Neural progenitor cell (in vitro differentiated cells): ENCODE measurements around the gene RNF7. TPM values are rescaled to one million over a fixed set of nuclear protein-coding genes. Genes with fewer than 3 reads are reported as not detected.

ENCODE experiments used
- DNase-seq: peaks from one replicate; pipeline ENCODE4 v3.0.0-alpha.2; 2016; ENCODE audit warnings: low spot score
- H2AFZ ChIP-seq: fragments of 200-600 bp; sonication (generic); replicated peaks from 2 replicates; pipeline ENCODE4 v1.6.1; 2016; ENCODE audit warnings: antibody characterized with exemption
- H3F3A ChIP-seq: fragments of 200-600 bp; sonication (generic); 2 replicates; pipeline ENCODE4 v1.6.1; 2016; ENCODE audit warnings: antibody characterized with exemption, low read depth
- H3K27ac ChIP-seq: fragments of 200-600 bp; sonication (generic); 2 replicates; pipeline ENCODE4 v1.5.1; 2016; ENCODE audit warnings: mild to moderate bottlenecking
- H3K27me3 ChIP-seq: fragments of 200-600 bp; sonication (generic); 2 replicates; pipeline ENCODE4 v1.6.1; 2016; ENCODE audit warnings: mild to moderate bottlenecking, moderate library complexity
- H3K36me3 ChIP-seq: fragments of 200-600 bp; sonication (generic); 2 replicates; pipeline ENCODE4 v1.5.1; 2016
- H3K4me1 ChIP-seq: fragments of 200-600 bp; sonication (generic); 2 replicates; pipeline ENCODE4 v1.6.1; 2016; ENCODE audit warnings: mixed run types
- H3K4me2 ChIP-seq: fragments of 200-600 bp; sonication (generic); 2 replicates; pipeline ENCODE4 v1.6.1; 2016
- H3K4me3 ChIP-seq: fragments of 200-600 bp; sonication (generic); 2 replicates; pipeline ENCODE4 v1.5.1; 2016
- H3K79me2 ChIP-seq: fragments of 200-600 bp; sonication (generic); 2 replicates; pipeline ENCODE4 v1.6.1; 2016; ENCODE audit warnings: low read depth
- H3K9ac ChIP-seq: fragments of 200-600 bp; sonication (generic); 2 replicates; pipeline ENCODE4 v1.6.1; 2016
- H3K9me3 ChIP-seq: fragments of 200-600 bp; sonication (generic); 2 replicates; pipeline ENCODE4 v1.5.1; 2016; ENCODE audit warnings: low read depth
- H4K20me1 ChIP-seq: fragments of 200-600 bp; sonication (generic); 2 replicates; pipeline ENCODE4 v1.6.1; 2016; ENCODE audit warnings: low read depth
- H3K27ac Mint-ChIP-seq: 3 replicates; pipeline ENCODE4 v1.8.0; 2021; ENCODE audit warnings: mixed read lengths
- H3K27me3 Mint-ChIP-seq: 2 replicates; pipeline ENCODE4 v1.8.0; 2022; ENCODE audit warnings: low read depth, mild to moderate bottlenecking, inconsistent platforms, moderate library complexity, mixed read lengths; ENCODE audit not compliant: insufficient read depth
- H3K36me3 Mint-ChIP-seq: 3 replicates; pipeline ENCODE4 v1.8.0; 2021; ENCODE audit warnings: mixed read lengths
- H3K4me1 Mint-ChIP-seq: 3 replicates; pipeline ENCODE4 v1.8.0; 2021; ENCODE audit warnings: mixed read lengths
- H3K4me3 Mint-ChIP-seq: 3 replicates; pipeline ENCODE4 v1.8.0; 2021; ENCODE audit warnings: mild to moderate bottlenecking, moderate library complexity, mixed read lengths
- H3K9me3 Mint-ChIP-seq: 3 replicates; pipeline ENCODE4 v1.8.0; 2020; ENCODE audit warnings: mixed read lengths
- CTCF ChIP-seq: fragments of 200-600 bp; sonication (generic); IDR thresholded peaks from 2 replicates; pipeline ENCODE4 v1.5.1; 2017; ENCODE audit warnings: antibody characterized with exemption, mild to moderate bottlenecking
- EZH2 ChIP-seq: fragments of 200-600 bp; sonication (generic); IDR thresholded peaks from 2 replicates; pipeline ENCODE4 v1.6.1; 2017; ENCODE audit warnings: antibody characterized with exemption, mild to moderate bottlenecking, moderate library complexity
- EZH2phosphoT487 ChIP-seq: fragments of 200-600 bp; sonication (generic); IDR thresholded peaks from 2 replicates; pipeline ENCODE4 v1.6.1; 2017; ENCODE audit warnings: antibody characterized with exemption
- total RNA-seq: library from RNA; depleted of rRNA; stranded (reverse); fragments of >200 nt; gene quantifications from 2 replicates; pipeline ENCODE4 v1.2.3, GENCODE V29; 2015; ENCODE audit warnings: low replicate concordance

RNF7 gene
- total RNA-seq, 1 donor from 2014 or later, result 105 TPM

DNA sequence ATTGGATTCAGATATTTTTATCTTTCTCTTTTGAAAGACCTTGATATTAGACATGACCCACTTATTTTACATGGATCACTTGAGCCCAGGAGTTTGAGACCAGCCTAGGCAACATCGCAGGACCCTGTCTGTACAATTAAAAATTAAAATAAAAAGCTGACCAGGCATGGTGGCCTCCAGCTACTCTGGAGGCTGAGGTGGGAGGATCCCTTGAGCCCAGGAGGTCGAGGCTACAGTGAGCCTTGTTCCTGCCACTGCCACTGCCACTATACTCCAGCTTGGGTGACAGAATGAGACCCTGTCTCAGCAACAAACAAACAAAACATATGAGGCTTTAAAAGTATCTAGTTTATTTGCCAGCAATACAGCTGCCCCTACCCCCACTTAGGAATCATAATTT is 1.6 kb downstream of the RNF7 start:
- Mint-ChIP-seq H3K27me3 (no peaks in the 10 kb centered on the region), H3K9me3 (no peaks in the 10 kb centered on the region), H3K36me3 (peaks cover 8% of the 10 kb centered on the region), H3K4me1 (peaks cover 22% of the 10 kb centered on the region), H3K27ac (no peak overlapping the region), H3K4me3 (peak overlapping the region; percentile 99)
- Histone ChIP-seq H3F3A (peaks cover 4% of the 10 kb centered on the region), H3K4me2 (peak overlapping the region; percentile 88), H3K36me3 (no peaks in the 10 kb centered on the region), H3K9ac (no peak overlapping the region), H4K20me1 (peaks cover 24% of the 10 kb centered on the region), H2AFZ (no peak overlapping the region), H3K9me3 (no peaks in the 10 kb centered on the region), H3K79me2 (peaks cover 59% of the 10 kb centered on the region), H3K27ac (no peak overlapping the region), H3K27me3 (no peaks in the 10 kb centered on the region), H3K4me1 (peaks cover 23% of the 10 kb centered on the region), H3K4me3 (peak overlapping the region; percentile 74)
- TF ChIP-seq CTCF (no peak), EZH2 (no peak), EZH2phosphoT487 (no peak)
- no peak for DNase-seq

DNA sequence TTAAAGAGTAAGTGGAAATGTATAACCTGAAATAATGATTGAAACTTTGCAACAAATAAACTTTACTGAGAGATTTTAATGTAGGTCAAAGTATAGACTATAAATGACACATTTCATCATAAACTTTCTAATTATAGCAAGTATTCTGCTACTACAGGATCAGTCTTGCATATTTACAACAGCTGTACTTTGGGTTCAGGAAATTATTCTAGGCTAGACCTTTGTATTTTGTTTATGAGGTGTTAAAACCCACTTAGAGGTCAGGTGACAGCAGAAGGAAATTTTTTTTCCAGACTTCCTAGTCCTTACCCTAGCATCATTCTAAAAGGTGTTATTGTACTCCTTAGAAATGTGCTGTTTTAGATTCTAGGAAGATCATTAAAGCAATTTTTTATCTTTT is 2.3 kb downstream of the RNF7 start:
- peaks cover 59% of the 10 kb centered on the region for H3K79me2 ChIP-seq
- H3K27ac ChIP-seq, result no peak overlapping the region
- H3K4me1 Mint-ChIP-seq, result peaks cover 22% of the 10 kb centered on the region
- TF ChIP-seq EZH2 (no peak), EZH2phosphoT487 (no peak), CTCF (no peak)
- peaks cover 24% of the 10 kb centered on the region for H4K20me1 ChIP-seq
- peaks cover 3% of the 10 kb centered on the region for H3K36me3 ChIP-seq
- H3K9me3 Mint-ChIP-seq, result no peaks in the 10 kb centered on the region
- H3K27me3 Mint-ChIP-seq, result no peaks in the 10 kb centered on the region
- no peak overlapping the region for H2AFZ ChIP-seq
- H3K27me3 ChIP-seq, result no peaks in the 10 kb centered on the region
- peaks cover 8% of the 10 kb centered on the region for H3K36me3 Mint-ChIP-seq
- H3K4me3 ChIP-seq, result peak overlapping the region; percentile 74
- no peak overlapping the region for H3K27ac Mint-ChIP-seq
- H3K9me3 ChIP-seq, result no peaks in the 10 kb centered on the region
- H3K4me2 ChIP-seq, result peak overlapping the region; percentile 88
- peaks cover 4% of the 10 kb centered on the region for H3F3A ChIP-seq
- no peak for DNase-seq
- peak overlapping the region; percentile 64 for H3K4me3 Mint-ChIP-seq
- peaks cover 23% of the 10 kb centered on the region for H3K4me1 ChIP-seq
- H3K9ac ChIP-seq, result no peak overlapping the region

DNA sequence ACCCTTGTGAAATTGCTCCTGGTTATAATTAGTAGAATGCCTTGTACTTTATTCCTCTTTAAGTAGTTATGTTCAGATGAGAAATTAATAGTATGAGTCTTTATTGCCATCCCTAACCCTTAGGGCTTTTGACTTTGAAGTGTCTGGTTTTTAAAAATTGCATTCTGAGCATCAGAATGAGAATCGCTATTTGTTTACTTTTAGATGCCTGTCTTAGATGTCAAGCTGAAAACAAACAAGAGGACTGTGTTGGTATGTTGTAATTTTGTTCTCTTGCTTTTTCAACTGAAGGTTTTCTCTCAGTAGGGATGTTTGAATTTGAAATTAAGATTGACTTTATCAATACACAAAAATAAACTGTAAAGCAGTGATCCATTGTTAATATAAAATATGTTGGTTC is 5.2 kb downstream of the RNF7 start:
- no peaks in the 10 kb centered on the region for H3K27me3 Mint-ChIP-seq
- DNase-seq, result no peak
- H3K27ac Mint-ChIP-seq, result no peak overlapping the region
- Histone ChIP-seq H3K9ac (no peak overlapping the region), H3F3A (no peaks in the 10 kb centered on the region), H3K9me3 (no peaks in the 10 kb centered on the region), H3K79me2 (peaks cover 58% of the 10 kb centered on the region), H3K27me3 (no peaks in the 10 kb centered on the region), H3K27ac (no peak overlapping the region), H3K4me3 (no peak overlapping the region), H3K36me3 (peaks cover 7% of the 10 kb centered on the region), H2AFZ (no peak overlapping the region), H3K4me2 (no peak overlapping the region), H3K4me1 (peaks cover 23% of the 10 kb centered on the region), H4K20me1 (peaks cover 24% of the 10 kb centered on the region)
- H3K4me3 Mint-ChIP-seq, result no peak overlapping the region
- no peak for TF ChIP-seq EZH2
- TF ChIP-seq EZH2phosphoT487, result no peak
- no peak for TF ChIP-seq CTCF
- no peaks in the 10 kb centered on the region for H3K9me3 Mint-ChIP-seq
- H3K36me3 Mint-ChIP-seq, result peaks cover 16% of the 10 kb centered on the region
- peaks cover 22% of the 10 kb centered on the region for H3K4me1 Mint-ChIP-seq
